ENCODE measurements around the gene TMEM174.

Gene TMEM174

GRCh38 chr5:73201547-73202513 is 28.8 kb downstream of the TMEM174 start:
- no peaks in the 10 kb centered on the region for H3K36me3 ChIP-seq (ENCODE audit: insufficient read depth, low read length)
- TF ChIP-seq CTCF (conservative IDR thresholded peaks at IDR 0.05; ENCODE audit: low read length) (peak; percentile 79), EZH2phosphoT487 (IDR thresholded peaks at IDR 0.05; ENCODE audit: borderline replicate concordance) (no peak)
- peak overlapping the region; percentile 58; the same call in 1 of the 2 replicates for H2AFZ ChIP-seq (ENCODE audit: low read length)
- H3K9me2 ChIP-seq (replicated peaks; ENCODE audit: low read depth, low read length) = no peaks in the 10 kb centered on the region
- no peaks in the 10 kb centered on the region for H3F3A ChIP-seq (ENCODE audit: low read depth)
- peaks cover 7% of the 10 kb centered on the region for H3K4me1 ChIP-seq (ENCODE audit: insufficient read depth, low read length, poor library complexity, severe bottlenecking)
- no peak overlapping the region for H3K9ac ChIP-seq (ENCODE audit: low read depth, low read length, poor library complexity, severe bottlenecking)
- H3K4me3 ChIP-seq (ENCODE audit: low read length, poor library complexity, severe bottlenecking) = no peak overlapping the region
- no peaks in the 10 kb centered on the region for H4K20me1 ChIP-seq (ENCODE audit: insufficient read depth, low read length, poor library complexity, severe bottlenecking)
- H3K4me2 ChIP-seq (ENCODE audit: low read depth, low read length, poor library complexity, severe bottlenecking) = peak overlapping the region; percentile 8
- H3K9me3 ChIP-seq (ENCODE audit: insufficient read depth, low read depth, low read length) = no peaks in the 10 kb centered on the region
- H3K79me2 ChIP-seq (ENCODE audit: insufficient read depth, low read length) = no peaks in the 10 kb centered on the region
- H3K27me3 ChIP-seq (ENCODE audit: insufficient read depth, low read length, poor library complexity, severe bottlenecking) = no peaks in the 10 kb centered on the region

- no peaks in the 10 kb centered on the region for H3K9me3 ChIP-seq (ENCODE audit: insufficient read depth, low read depth, low read length)
- no peaks in the 10 kb centered on the region for H3F3A ChIP-seq (ENCODE audit: low read depth)
- H3K4me3 ChIP-seq (ENCODE audit: low read length, poor library complexity, severe bottlenecking) = no peak overlapping the region
- H3K36me3 ChIP-seq (ENCODE audit: insufficient read depth, low read length) = no peaks in the 10 kb centered on the region
- no peak overlapping the region for H3K9ac ChIP-seq (ENCODE audit: low read depth, low read length, poor library complexity, severe bottlenecking)
- TF ChIP-seq CTCF (conservative IDR thresholded peaks at IDR 0.05; ENCODE audit: low read length) (no peak), EZH2phosphoT487 (IDR thresholded peaks at IDR 0.05; ENCODE audit: borderline replicate concordance) (no peak)
- H3K27me3 ChIP-seq (ENCODE audit: insufficient read depth, low read length, poor library complexity, severe bottlenecking) = no peaks in the 10 kb centered on the region
- H3K9me2 ChIP-seq (replicated peaks; ENCODE audit: low read depth, low read length) = no peaks in the 10 kb centered on the region
- no peaks in the 10 kb centered on the region for H4K20me1 ChIP-seq (ENCODE audit: insufficient read depth, low read length, poor library complexity, severe bottlenecking)
- H3K4me2 ChIP-seq (ENCODE audit: low read depth, low read length, poor library complexity, severe bottlenecking) = no peak overlapping the region
- no peak overlapping the region for H2AFZ ChIP-seq (ENCODE audit: low read length)
- no peaks in the 10 kb centered on the region for H3K79me2 ChIP-seq (ENCODE audit: insufficient read depth, low read length)
- peaks cover 7% of the 10 kb centered on the region for H3K4me1 ChIP-seq (ENCODE audit: insufficient read depth, low read length, poor library complexity, severe bottlenecking)
Observed at GRCh38 chr5:73204332-73204731, 31.3 kb downstream of the TMEM174 start.

- no peaks in the 10 kb centered on the region for H4K20me1 ChIP-seq (ENCODE audit: insufficient read depth, low read length, poor library complexity, severe bottlenecking)
- H2AFZ ChIP-seq (ENCODE audit: low read length) = no peak overlapping the region
- H3K4me1 ChIP-seq (ENCODE audit: insufficient read depth, low read length, poor library complexity, severe bottlenecking) = peaks cover 7% of the 10 kb centered on the region
- H3K27me3 ChIP-seq (ENCODE audit: insufficient read depth, low read length, poor library complexity, severe bottlenecking) = no peaks in the 10 kb centered on the region
- no peaks in the 10 kb centered on the region for H3K79me2 ChIP-seq (ENCODE audit: insufficient read depth, low read length)
- no peak overlapping the region for H3K9ac ChIP-seq (ENCODE audit: low read depth, low read length, poor library complexity, severe bottlenecking)
- no peaks in the 10 kb centered on the region for H3K9me3 ChIP-seq (ENCODE audit: insufficient read depth, low read depth, low read length)
- no peaks in the 10 kb centered on the region for H3K9me2 ChIP-seq (replicated peaks; ENCODE audit: low read depth, low read length)
- H3K36me3 ChIP-seq (ENCODE audit: insufficient read depth, low read length) = no peaks in the 10 kb centered on the region
- H3F3A ChIP-seq (ENCODE audit: low read depth) = no peaks in the 10 kb centered on the region
- TF ChIP-seq EZH2phosphoT487 (IDR thresholded peaks at IDR 0.05; ENCODE audit: borderline replicate concordance) (no peak), CTCF (conservative IDR thresholded peaks at IDR 0.05; ENCODE audit: low read length) (no peak)
- peak overlapping the region; percentile 21 for H3K4me2 ChIP-seq (ENCODE audit: low read depth, low read length, poor library complexity, severe bottlenecking)
- H3K4me3 ChIP-seq (ENCODE audit: low read length, poor library complexity, severe bottlenecking) = no peak overlapping the region
Observed at GRCh38 chr5:73204733-73205132, 31.7 kb downstream of the TMEM174 start.
